OCI-LY7 (cell line): ENCODE measurements around the gene ARAP3. TPM values are rescaled to one million over a fixed set of nuclear protein-coding genes. Genes with fewer than 3 reads are reported as not detected.

Experiments used
- BruUV-seq: library from RNA; stranded (reverse); fragments of 400-500 nt; replicated peaks from 2 replicates; lab custom pipeline; 2021; lab: Mats Ljungman, UMichigan
- CTCF ChIA-PET: fragments of 300-600 bp; sonication (Branson Sonifier 250); formaldehyde crosslinking; loops from one replicate; lab custom pipeline; 2022; ENCODE audit warnings: antibody characterized with exemption; ENCODE audit not compliant: unreplicated experiment; lab: Charles Lee
- POLR2A ChIA-PET: fragments of 300-600 bp; sonication (Branson Sonifier 250); formaldehyde crosslinking; loops from one replicate; lab custom pipeline; 2022; ENCODE audit warnings: antibody characterized with exemption; lab: Charles Lee
- DNase-seq: peaks from one replicate; pipeline ENCODE4 v3.0.0-alpha.2; 2015; ENCODE audit warnings: low spot score
- H2AFZ ChIP-seq: fragments of 200-600 bp; sonication (generic), shearing (Covaris generic); 2 replicates; pipeline ENCODE4 v1.6.1; 2014; ENCODE audit warnings: mild to moderate bottlenecking, antibody characterized with exemption, low read length, moderate library complexity
- H3K27ac ChIP-seq: fragments of 200-600 bp; sonication (generic); 2 replicates; pipeline ENCODE4 v1.5.1; 2014; ENCODE audit warnings: mixed run types, low read depth, mild to moderate bottlenecking, moderate library complexity, low read length, inconsistent platforms; ENCODE audit not compliant: poor library complexity, severe bottlenecking
- H3K36me3 ChIP-seq: fragments of 200-600 bp; sonication (generic); 2 replicates; pipeline ENCODE4 v1.6.1; 2014; ENCODE audit warnings: mild to moderate bottlenecking, antibody characterized with exemption, low read length, moderate library complexity, mixed read lengths; ENCODE audit not compliant: insufficient read depth
- H3K4me1 ChIP-seq: fragments of 200-600 bp; sonication (generic); 2 replicates; pipeline ENCODE4 v1.5.1; 2014; ENCODE audit warnings: mild to moderate bottlenecking, low read length; ENCODE audit not compliant: insufficient read depth, poor library complexity, severe bottlenecking
- H3K4me2 ChIP-seq: fragments of 200-600 bp; sonication (generic); 2 replicates; pipeline ENCODE4 v1.6.1; 2014; ENCODE audit warnings: mild to moderate bottlenecking, low read length
- H3K4me3 ChIP-seq: fragments of 200-600 bp; sonication (generic); 2 replicates; pipeline ENCODE4 v1.5.1; 2014; ENCODE audit warnings: mild to moderate bottlenecking, low read depth, low read length; ENCODE audit not compliant: poor library complexity, severe bottlenecking
- H3K79me2 ChIP-seq: fragments of 200-600 bp; sonication (generic); 2 replicates; pipeline ENCODE4 v1.6.1; 2016; ENCODE audit warnings: low read depth, mild to moderate bottlenecking, low read length, moderate library complexity, mixed read lengths; ENCODE audit not compliant: insufficient read depth
- H3K9me2 ChIP-seq: fragments of 200-600 bp; sonication (generic); 2 replicates; pipeline ENCODE4 v1.6.1; 2016; ENCODE audit warnings: mild to moderate bottlenecking, low read length, mixed read lengths; ENCODE audit not compliant: insufficient read depth
- H3K9me3 ChIP-seq: fragments of 200-600 bp; sonication (generic); 2 replicates; pipeline ENCODE4 v1.6.1; 2014; ENCODE audit warnings: mild to moderate bottlenecking, mixed run types, low read length, mixed read lengths
- H4K20me1 ChIP-seq: fragments of 200-600 bp; sonication (generic); 2 replicates; pipeline ENCODE4 v1.6.1; 2014; ENCODE audit warnings: mild to moderate bottlenecking, antibody characterized with exemption, low read length, moderate library complexity, mixed read lengths; ENCODE audit not compliant: insufficient read depth
- EZH2phosphoT487 ChIP-seq: fragments of 200-600 bp; sonication (generic); IDR thresholded peaks from 2 replicates; pipeline ENCODE4 v1.6.1; 2018; ENCODE audit warnings: low read depth, borderline replicate concordance, mild to moderate bottlenecking, mixed run types, antibody characterized with exemption, low read length, moderate library complexity, mixed read lengths
- intact Hi-C: fragments of 100-400 bp; cut with micrococcal nuclease; formaldehyde crosslinking; loops from one replicate; pipeline ENCODE4 v1.10.0; 2022; ENCODE audit not compliant: unreplicated experiment
- total RNA-seq, 2 experiments: library from RNA; depleted of rRNA in 1 of 2; stranded (reverse); fragments of >200 nt in 1 of 2; shearing (Covaris generic) in 1 of 2; gene quantifications; 2 replicates each; pipeline ENCODE4 v1.2.3, GENCODE V29; 2014 to 2022
- TF ChIP-seq, protein P1 (sequence below): fragments of 200-600 bp; sonication (generic); conservative IDR thresholded peaks from 2 replicates; pipeline ENCODE4 v1.5.1; 2014; ENCODE audit warnings: mild to moderate bottlenecking, antibody characterized with exemption, low read length, moderate library complexity, mixed read lengths

The ARAP3 gene
- total RNA-seq, 2 experiments from 2014 or later: not detected

DNA sequence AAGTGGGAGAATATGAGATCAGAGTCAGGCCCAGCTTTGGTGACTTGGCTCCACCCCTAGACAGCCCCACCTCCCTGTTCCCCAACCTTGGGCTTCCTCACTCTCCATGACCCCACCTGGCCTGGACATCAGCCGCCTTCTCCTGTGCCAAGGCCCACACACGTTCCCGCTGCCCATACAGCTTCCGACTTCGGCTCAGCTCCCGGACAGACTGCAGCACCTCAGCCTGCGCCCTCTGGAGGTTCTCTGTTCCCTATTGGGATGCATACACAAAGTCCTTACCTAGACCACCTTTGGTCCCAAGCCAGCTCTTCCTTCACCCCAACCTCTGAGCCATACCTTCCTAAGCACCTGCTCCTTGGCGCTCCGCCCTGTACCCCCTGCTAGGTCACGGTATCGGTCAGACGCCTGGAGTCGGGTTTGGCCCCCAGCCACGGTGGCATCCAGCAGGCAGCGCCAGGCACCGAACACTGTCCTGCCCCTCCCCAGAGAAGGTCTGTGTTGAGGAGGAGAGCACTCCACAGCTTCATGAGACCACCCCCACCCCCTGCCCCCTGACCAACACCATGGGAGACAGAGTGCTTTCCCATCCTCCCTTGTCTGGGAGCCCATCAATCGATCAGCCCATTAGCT, 32.9 kb downstream of the ARAP3 start:
- Histone ChIP-seq H3K4me3 (no peak overlapping the region), H3K9me2 (no peaks in the 10 kb centered on the region), H2AFZ (no peak overlapping the region), H4K20me1 (no peaks in the 10 kb centered on the region), H3K4me1 (peaks cover 13% of the 10 kb centered on the region), H3K9me3 (no peaks in the 10 kb centered on the region), H3K27ac (no peak overlapping the region), H3K36me3 (peaks cover 14% of the 10 kb centered on the region; the same call in 1 of the 2 replicates), H3K79me2 (no peaks in the 10 kb centered on the region), H3K4me2 (no peak overlapping the region)
- TF ChIP-seq, protein P1, sequence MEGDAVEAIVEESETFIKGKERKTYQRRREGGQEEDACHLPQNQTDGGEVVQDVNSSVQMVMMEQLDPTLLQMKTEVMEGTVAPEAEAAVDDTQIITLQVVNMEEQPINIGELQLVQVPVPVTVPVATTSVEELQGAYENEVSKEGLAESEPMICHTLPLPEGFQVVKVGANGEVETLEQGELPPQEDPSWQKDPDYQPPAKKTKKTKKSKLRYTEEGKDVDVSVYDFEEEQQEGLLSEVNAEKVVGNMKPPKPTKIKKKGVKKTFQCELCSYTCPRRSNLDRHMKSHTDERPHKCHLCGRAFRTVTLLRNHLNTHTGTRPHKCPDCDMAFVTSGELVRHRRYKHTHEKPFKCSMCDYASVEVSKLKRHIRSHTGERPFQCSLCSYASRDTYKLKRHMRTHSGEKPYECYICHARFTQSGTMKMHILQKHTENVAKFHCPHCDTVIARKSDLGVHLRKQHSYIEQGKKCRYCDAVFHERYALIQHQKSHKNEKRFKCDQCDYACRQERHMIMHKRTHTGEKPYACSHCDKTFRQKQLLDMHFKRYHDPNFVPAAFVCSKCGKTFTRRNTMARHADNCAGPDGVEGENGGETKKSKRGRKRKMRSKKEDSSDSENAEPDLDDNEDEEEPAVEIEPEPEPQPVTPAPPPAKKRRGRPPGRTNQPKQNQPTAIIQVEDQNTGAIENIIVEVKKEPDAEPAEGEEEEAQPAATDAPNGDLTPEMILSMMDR: no peak
- TF ChIP-seq EZH2phosphoT487: no peak
- no TSS peak for BruUV-seq
- ChIA-PET CTCF (interaction anchor here (0.8 kb wide), 1 partner anchor 15 kb away, joined by 3 read pairs; no protein-coding TSS in a partner anchor), POLR2A (interaction anchor here (1.7 kb wide), 1 partner anchor 11 kb away, joined by 3 read pairs; no protein-coding TSS in a partner anchor)
- intact Hi-C loops: no loop called here
- no peak for DNase-seq

DNA sequence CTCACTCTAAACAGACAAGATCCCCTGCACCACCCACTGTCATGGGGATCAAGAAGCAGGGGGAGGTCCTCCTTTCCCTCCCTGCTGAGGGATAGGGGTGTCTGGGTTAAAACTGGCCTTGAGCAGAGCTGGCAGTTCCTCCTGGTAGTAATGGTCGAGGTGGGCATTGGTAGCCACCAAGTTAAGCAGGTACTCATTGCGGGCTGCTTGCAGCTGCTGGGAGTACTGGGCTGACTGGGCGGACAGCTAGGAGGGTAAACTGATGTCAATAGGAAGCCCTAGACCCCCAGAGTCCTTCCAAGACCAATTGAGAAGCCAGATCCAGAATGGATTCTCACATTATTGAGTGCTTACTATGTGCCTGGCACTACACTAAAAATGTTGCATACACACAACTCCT, 34.2 kb downstream of the ARAP3 start:
- Histone ChIP-seq H3K79me2 (no peaks in the 10 kb centered on the region), H4K20me1 (no peaks in the 10 kb centered on the region), H3K4me3 (no peak overlapping the region), H3K4me1 (peaks cover 13% of the 10 kb centered on the region), H3K4me2 (no peak overlapping the region), H3K36me3 (peaks cover 23% of the 10 kb centered on the region; the same call in 1 of the 2 replicates), H2AFZ (no peak overlapping the region), H3K9me3 (no peaks in the 10 kb centered on the region), H3K27ac (no peak overlapping the region), H3K9me2 (no peaks in the 10 kb centered on the region)
- TF ChIP-seq, protein P1: no peak
- TF ChIP-seq EZH2phosphoT487: no peak
- ChIA-PET POLR2A (interaction anchor here (1.0 to 1.7 kb wide), 2 partner anchors 12 to 32 kb away, joined by 3 to 5 read pairs; no protein-coding TSS in a partner anchor), CTCF (no interaction called here)
- intact Hi-C loops: no loop called here
- no peak for DNase-seq
- no TSS peak for BruUV-seq

DNA sequence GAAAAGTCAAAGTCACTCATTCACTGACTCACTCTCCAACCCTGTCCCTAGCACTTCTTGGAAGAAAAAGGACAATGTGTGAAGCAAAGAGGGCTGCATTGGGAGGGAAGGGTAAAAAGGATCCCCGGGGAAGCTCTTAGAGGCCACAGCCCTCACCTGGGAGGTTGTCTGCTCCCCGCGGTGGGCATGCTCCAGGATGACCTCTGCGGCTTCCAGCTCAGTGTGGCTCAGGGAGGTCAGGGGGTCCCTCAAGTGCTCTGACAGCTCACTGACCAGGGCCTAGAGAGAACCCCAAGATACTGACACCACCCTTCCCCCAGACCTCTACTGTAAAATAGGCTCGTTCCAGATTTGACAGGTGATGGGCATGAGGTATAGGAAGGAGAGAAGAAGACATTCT, 34.8 kb downstream of the ARAP3 start:
- intact Hi-C loops: no loop called here
- Histone ChIP-seq H3K4me2 (no peak overlapping the region), H3K4me1 (peaks cover 13% of the 10 kb centered on the region), H3K27ac (no peak overlapping the region), H3K9me2 (no peaks in the 10 kb centered on the region), H4K20me1 (no peaks in the 10 kb centered on the region), H3K9me3 (no peaks in the 10 kb centered on the region), H3K79me2 (no peaks in the 10 kb centered on the region), H3K36me3 (peaks cover 27% of the 10 kb centered on the region; the same call in 1 of the 2 replicates), H3K4me3 (no peak overlapping the region), H2AFZ (no peak overlapping the region)
- no peak for DNase-seq
- no peak for TF ChIP-seq EZH2phosphoT487
- TF ChIP-seq, protein P1: no peak
- no TSS peak for BruUV-seq
- POLR2A ChIA-PET: interaction anchor here (1.1 to 1.7 kb wide), 2 partner anchors 10 to 15 kb away, joined by 3 to 10 read pairs; partner anchors contain the start of genes HDAC3 and RELL2
- CTCF ChIA-PET: no interaction called here
